ENCODE measurements around the gene NHS.

NHS gene

DNA sequence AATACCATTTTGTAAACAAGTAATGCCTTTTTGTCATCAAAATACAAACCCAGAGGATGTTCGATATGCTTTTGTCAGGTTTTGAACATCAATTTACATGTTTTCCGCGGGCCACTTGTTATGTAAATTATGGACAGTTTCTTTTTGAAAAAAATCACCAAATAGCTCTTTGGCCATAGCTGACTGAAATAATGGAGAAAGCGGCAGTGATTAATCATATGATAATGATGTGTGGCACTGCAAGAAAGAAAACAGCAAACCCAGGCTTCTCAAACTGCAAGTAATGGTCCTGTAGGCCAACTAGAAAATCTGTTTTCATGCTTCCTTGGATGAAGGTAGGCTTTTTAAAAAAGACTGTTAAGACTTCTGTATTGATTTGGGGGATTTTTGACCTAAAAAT, 346.7 kb downstream of the NHS start:
- H3K4me3 ChIP-seq (ENCODE audit: low read length): no peak overlapping the region

DNA sequence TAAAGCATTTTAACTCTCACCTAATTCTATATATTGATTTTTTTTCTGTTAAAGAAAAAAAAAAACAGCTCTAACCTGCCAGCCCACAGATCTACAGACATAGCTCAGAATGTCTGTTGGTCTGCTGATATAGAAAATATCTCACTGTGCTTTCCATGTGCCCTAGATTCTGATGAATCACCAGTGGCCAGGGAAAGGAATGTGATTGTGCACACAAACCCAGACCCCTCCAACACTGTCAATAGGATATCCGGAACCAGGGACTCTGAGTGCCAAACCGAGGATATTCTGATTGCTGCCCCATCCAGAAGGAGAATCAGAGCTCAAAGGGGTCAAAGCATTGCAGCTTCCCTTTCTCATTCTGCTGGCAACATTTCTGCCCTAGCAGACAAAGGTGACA, 350.2 kb downstream of the NHS start:
- Histone ChIP-seq H3K27me3 (ENCODE audit: control insufficient read depth, insufficient read depth, low read length) (no peaks in the 10 kb centered on the region), H3K4me2 (ENCODE audit: low read length) (no peak overlapping the region), H3K36me3 (ENCODE audit: insufficient read depth, low read length) (no peaks in the 10 kb centered on the region), H3K4me1 (ENCODE audit: control insufficient read depth, insufficient read depth, low read length) (no peaks in the 10 kb centered on the region), H3K9me3 (replicated peaks; ENCODE audit: low read length) (no peaks in the 10 kb centered on the region), H3K4me3 (ENCODE audit: low read length) (no peak overlapping the region), H3K9ac (ENCODE audit: low read depth, low read length) (no peak overlapping the region)

More for the DNA sequence above, 346.7 kb downstream of the NHS start:
- no peaks in the 10 kb centered on the region for H3K4me1 ChIP-seq (ENCODE audit: control insufficient read depth, insufficient read depth, low read length)
- no peaks in the 10 kb centered on the region for H3K9me3 ChIP-seq (replicated peaks; ENCODE audit: low read length)
- no peaks in the 10 kb centered on the region for H3K36me3 ChIP-seq (ENCODE audit: insufficient read depth, low read length)
- H3K9ac ChIP-seq (ENCODE audit: low read depth, low read length): no peak overlapping the region
- H3K27me3 ChIP-seq (ENCODE audit: control insufficient read depth, insufficient read depth, low read length): no peaks in the 10 kb centered on the region
- H3K4me2 ChIP-seq (ENCODE audit: low read length): no peak overlapping the region

DNA sequence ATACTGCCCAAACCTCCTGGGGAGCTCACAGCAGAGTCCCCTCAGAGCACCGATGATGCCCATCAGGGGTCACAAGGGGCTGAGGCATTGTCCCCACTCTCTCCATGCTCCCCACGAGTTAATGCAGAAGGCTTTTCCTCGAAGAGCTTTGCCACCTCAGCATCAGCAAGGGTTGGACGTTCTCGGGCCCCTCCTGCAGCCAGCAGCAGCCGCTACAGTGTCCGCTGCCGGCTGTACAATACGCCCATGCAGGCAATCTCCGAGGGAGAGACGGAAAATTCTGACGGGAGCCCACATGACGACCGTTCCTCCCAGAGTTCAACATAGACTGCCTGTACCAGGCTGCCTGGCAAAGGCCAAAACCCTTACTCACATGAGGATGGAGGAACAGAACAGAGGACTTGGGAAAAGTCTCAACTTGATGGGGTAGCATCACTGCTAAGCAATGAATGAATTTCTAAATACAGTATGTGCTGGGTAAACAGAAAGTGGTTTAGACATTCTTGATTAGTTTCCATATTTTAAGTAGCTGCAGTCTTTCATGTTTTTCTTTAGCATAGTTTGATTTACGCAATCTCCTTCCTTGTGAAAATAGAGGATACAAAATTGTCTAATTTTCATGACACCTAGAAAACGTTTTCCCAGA, 357.3 kb downstream of the NHS start:
- no peaks in the 10 kb centered on the region for H3K27me3 ChIP-seq (ENCODE audit: control insufficient read depth, insufficient read depth, low read length)
- no peak overlapping the region for H3K9ac ChIP-seq (ENCODE audit: low read depth, low read length)
- H3K9me3 ChIP-seq (replicated peaks; ENCODE audit: low read length): no peaks in the 10 kb centered on the region
- H3K36me3 ChIP-seq (ENCODE audit: insufficient read depth, low read length): no peaks in the 10 kb centered on the region
- no peak overlapping the region for H3K4me3 ChIP-seq (ENCODE audit: low read length)
- no peak overlapping the region for H3K4me2 ChIP-seq (ENCODE audit: low read length)
- no peaks in the 10 kb centered on the region for H3K4me1 ChIP-seq (ENCODE audit: control insufficient read depth, insufficient read depth, low read length)

DNA sequence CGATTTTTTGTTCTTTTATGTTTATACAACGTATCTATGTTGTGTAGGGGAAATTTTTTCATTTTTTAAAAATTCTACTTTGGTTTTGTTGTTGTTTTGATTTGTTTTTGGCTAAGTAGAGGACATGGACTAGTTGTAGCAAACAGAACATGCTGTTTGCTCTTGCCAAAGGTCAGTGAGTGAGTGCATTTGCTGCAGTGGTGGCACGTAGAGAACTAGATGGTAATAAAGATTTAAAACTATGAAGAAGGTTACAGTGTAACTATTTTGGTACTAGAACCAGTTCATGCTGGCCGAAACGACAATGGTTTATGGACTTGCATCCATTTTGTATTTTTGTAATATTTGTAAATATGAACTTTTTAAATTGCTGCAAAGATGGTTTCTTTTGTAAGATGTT, 360.4 kb downstream of the NHS start:
- Histone ChIP-seq H3K4me3 (ENCODE audit: low read length) (no peak overlapping the region), H3K36me3 (ENCODE audit: insufficient read depth, low read length) (no peaks in the 10 kb centered on the region), H3K9me3 (replicated peaks; ENCODE audit: low read length) (no peaks in the 10 kb centered on the region)

DNA sequence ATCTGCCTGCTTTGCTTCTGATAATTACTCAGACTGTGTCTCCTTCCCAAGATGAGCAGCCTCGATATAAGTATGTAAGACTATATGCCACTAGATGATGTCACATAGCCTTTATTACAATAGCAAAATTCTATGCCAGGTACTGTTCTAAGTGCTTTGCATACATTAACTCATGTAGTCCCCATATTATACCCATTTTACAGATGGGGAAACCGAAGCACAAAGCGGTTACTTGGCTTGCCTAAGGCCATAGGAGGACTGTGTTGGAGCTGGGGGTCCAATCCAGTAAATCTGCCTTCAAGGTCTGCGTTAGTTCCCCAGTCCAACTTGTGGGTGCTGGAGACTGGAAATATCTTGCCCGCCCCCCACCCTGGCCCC, 361.5 kb downstream of the NHS start:
- Histone ChIP-seq H3K9me3 (replicated peaks; ENCODE audit: low read length) (no peaks in the 10 kb centered on the region), H3K4me3 (ENCODE audit: low read length) (peak overlapping the region; percentile 73), H3K4me2 (ENCODE audit: low read length) (peak overlapping the region; percentile 79), H3K4me1 (ENCODE audit: control insufficient read depth, insufficient read depth, low read length) (peaks cover 2% of the 10 kb centered on the region), H3K36me3 (ENCODE audit: insufficient read depth, low read length) (no peaks in the 10 kb centered on the region), H3K27me3 (ENCODE audit: control insufficient read depth, insufficient read depth, low read length) (no peaks in the 10 kb centered on the region), H3K9ac (ENCODE audit: low read depth, low read length) (peak overlapping the region; percentile 77)

More for the DNA sequence above, 360.4 kb downstream of the NHS start:
- no peak overlapping the region for H3K9ac ChIP-seq (ENCODE audit: low read depth, low read length)
- no peaks in the 10 kb centered on the region for H3K27me3 ChIP-seq (ENCODE audit: control insufficient read depth, insufficient read depth, low read length)
- peaks cover 2% of the 10 kb centered on the region for H3K4me1 ChIP-seq (ENCODE audit: control insufficient read depth, insufficient read depth, low read length)
- H3K4me2 ChIP-seq (ENCODE audit: low read length): no peak overlapping the region

DNA sequence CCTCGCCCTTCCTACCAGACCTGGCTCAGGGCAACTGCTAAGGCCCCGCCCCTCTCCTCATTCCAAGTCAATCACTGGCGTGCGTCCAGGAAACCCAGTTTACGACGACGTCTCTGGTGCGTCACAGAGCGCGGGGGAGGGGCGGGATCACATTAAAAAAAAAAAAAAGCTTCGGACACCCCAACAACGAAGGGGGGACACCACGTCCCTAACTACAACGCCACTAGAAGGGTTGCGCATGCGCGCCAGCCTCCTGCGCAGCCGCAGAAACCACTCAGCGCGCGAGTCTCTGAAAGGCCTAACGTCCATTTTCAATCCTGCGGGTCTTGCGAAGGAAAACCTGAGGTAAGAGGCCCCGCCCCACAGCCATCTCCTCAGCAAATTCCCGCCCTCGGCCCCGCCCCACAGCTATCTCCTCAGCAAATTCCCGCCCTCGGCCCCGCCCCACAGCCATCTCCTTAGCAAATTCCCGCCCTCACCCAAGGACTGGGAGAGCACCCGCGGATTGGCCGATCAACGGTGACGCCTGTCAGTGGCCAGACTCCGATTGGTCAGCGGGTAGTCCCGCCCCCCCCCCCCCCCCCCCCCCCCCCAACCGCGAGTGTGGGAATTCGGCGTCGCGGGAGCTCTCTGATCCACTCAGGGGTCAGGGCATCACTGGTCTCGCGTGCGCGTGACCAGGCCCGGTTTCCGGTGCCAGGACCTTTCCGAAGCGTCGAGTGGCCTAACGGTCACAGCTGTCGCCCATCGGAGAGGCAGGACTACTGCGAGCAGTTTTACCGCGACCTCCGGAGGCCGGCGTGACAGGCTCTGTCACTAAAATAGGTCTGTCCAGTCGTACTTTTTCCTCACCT, 362.1 kb downstream of the NHS start, which contains the start of gene SCML1:
TSS of gene SCML1 (plus strand) at position 638 of the 854 bp plus-strand sequence. CDS start 6,694 bp downstream, outside the sequence.
- Histone ChIP-seq H3K9me3 (replicated peaks; ENCODE audit: low read length) (no peaks in the 10 kb centered on the region), H3K4me1 (ENCODE audit: control insufficient read depth, insufficient read depth, low read length) (peaks cover 2% of the 10 kb centered on the region), H3K27me3 (ENCODE audit: control insufficient read depth, insufficient read depth, low read length) (no peaks in the 10 kb centered on the region), H3K9ac (ENCODE audit: low read depth, low read length) (peak within 1 kb of the TSS; percentile 91), H3K4me2 (ENCODE audit: low read length) (peak within 1 kb of the TSS; percentile 94), H3K36me3 (ENCODE audit: insufficient read depth, low read length) (no peaks in the 10 kb centered on the region), H3K4me3 (ENCODE audit: low read length) (peak within 1 kb of the TSS; percentile 83)

DNA sequence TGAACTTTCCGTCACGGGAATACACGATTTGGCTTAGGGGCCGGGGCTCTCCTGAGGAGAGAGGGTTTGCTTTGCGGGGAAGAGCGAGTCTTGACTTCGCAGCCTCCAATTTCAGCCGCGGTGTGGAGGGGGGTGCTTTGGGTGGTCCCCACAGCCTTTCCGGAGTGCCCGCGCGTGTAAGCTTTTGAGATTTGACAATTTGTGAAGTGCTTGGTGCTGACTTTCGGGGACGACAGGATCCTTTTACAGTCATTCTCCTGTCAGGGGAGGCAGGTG, 362.6 kb downstream of the NHS start:
- Histone ChIP-seq H3K36me3 (ENCODE audit: insufficient read depth, low read length) (no peaks in the 10 kb centered on the region), H3K9me3 (replicated peaks; ENCODE audit: low read length) (no peaks in the 10 kb centered on the region), H3K4me2 (ENCODE audit: low read length) (peak overlapping the region; percentile 94), H3K4me3 (ENCODE audit: low read length) (peak overlapping the region; percentile 83), H3K27me3 (ENCODE audit: control insufficient read depth, insufficient read depth, low read length) (no peaks in the 10 kb centered on the region), H3K4me1 (ENCODE audit: control insufficient read depth, insufficient read depth, low read length) (peaks cover 2% of the 10 kb centered on the region), H3K9ac (ENCODE audit: low read depth, low read length) (peak overlapping the region; percentile 91)

DNA sequence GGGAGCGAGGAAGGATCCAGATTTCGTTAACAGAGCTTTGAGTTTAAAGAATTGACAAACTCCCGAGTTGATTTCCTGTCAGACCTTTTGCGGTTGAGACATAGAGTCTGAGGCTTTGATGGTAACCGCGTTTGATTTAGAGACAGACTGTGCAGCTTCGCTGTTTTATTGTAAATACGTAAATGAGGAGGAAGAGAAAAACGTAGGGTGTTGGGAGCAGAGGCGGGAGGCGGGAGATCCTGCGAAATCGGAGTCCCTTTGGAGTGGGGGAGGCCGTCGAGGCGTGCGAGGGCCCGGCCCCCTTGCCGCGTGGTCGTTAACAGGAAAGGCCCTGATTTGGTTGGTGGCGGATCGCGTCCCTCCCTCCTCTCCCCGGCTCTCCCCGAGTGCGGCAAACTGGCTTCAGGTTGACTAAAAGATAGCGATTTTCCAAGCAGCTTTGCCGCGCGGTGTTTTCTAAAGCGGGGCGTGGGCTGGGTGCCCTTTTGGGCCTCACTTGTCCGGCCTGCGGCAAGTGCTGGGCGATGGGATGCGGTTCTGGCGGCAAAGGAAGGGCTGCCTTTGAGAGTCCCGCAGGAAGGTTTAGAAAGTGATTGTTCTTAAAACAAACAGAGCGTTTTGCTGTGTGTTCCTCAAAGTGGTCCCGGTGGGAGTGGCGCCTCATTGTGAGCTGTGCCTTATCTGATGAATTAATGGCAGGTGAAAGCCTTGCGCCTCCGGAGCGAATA, 363.1 kb downstream of the NHS start:
- H3K9me3 ChIP-seq (replicated peaks; ENCODE audit: low read length): no peaks in the 10 kb centered on the region
- H3K4me1 ChIP-seq (ENCODE audit: control insufficient read depth, insufficient read depth, low read length): peaks cover 2% of the 10 kb centered on the region
- peak overlapping the region; percentile 94 for H3K4me2 ChIP-seq (ENCODE audit: low read length)
- H3K36me3 ChIP-seq (ENCODE audit: insufficient read depth, low read length): no peaks in the 10 kb centered on the region
- peak overlapping the region; percentile 91 for H3K9ac ChIP-seq (ENCODE audit: low read depth, low read length)
- H3K4me3 ChIP-seq (ENCODE audit: low read length): peak overlapping the region; percentile 83
- H3K27me3 ChIP-seq (ENCODE audit: control insufficient read depth, insufficient read depth, low read length): no peaks in the 10 kb centered on the region

DNA sequence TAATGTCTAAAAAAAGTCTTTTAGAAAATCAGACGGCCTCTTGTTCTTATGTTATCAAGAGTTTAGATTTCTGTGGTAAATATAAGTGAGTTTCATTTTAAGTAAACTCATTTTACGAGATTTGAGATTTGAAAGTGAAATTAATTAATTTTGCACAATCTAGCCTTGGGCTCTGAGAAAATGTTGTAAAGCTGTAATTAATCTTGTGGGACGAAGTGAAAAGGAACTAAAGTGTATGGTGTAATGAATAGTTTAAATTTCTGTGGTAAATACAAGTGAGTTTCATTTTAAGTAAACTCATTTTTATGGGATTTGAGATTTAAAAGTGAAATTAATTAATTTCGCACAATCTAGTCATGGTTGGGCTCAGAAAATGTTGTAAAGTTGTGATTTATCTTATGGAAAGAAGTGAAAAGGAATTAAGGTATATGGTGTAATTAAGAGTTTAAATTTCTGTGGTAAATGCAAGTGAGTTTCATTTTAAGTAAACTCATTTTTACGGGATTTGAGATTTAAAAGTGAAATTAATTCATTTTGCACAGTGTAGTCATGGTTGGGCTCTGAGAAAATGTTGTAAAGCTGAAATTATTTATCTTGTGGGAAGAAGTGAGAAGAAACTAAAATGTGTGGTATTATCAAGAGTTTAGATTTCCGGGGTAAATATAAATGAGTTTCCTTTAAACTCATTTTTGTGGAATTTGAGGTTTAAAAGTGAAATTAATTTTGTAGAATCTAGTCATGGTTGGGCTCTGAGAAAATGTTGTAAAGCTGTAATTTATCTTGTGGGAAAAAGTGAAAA, 363.9 kb downstream of the NHS start:
- Histone ChIP-seq H3K9ac (ENCODE audit: low read depth, low read length) (peak overlapping the region; percentile 91), H3K36me3 (ENCODE audit: insufficient read depth, low read length) (no peaks in the 10 kb centered on the region), H3K27me3 (ENCODE audit: control insufficient read depth, insufficient read depth, low read length) (no peaks in the 10 kb centered on the region), H3K4me1 (ENCODE audit: control insufficient read depth, insufficient read depth, low read length) (peaks cover 2% of the 10 kb centered on the region), H3K9me3 (replicated peaks; ENCODE audit: low read length) (no peaks in the 10 kb centered on the region), H3K4me3 (ENCODE audit: low read length) (peak overlapping the region; percentile 83), H3K4me2 (ENCODE audit: low read length) (peak overlapping the region; percentile 94)

DNA sequence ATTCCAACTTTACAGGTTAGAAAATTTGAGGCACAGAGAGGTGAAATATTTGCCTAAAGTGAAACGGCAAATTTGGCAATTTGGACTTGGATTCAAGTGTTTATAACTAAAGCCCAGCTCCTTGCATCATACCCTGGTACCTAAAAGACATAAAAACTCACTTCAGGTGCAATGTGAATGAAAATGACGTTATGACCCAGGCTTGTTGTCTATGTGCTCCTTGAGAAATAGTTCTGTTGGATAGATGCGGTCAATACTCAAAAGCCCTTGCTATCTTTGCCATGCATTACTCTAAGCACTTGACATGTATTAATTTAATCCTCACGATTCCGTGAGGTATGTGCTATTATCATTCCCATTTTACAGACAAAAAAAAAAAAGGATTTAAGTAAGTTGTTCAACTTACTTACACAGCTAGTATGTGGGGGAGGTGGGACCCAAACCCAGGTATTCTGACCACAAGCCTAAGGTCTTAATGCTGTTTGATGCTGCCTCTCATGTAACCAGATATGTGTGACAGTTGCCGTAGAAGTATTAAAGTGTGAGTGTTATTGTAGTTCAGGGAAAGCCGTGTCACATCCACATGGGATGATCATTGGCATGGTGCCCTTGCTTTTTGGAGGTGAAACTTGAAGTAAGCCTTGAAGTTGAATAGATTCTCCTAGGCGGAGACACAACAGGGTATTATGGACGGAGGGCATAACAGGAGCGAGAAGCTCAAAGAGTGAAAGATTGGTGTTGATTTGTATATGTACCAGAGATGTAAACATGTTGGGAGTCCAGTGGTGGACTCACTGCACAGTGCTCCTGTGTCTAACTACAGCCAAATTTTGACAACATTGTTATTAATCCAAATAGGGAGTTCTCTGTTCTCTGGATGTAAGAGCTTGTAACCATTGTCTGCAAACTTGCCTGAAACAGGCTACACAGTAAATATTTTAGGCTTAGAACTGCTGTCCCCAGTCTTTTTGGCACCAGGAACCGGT, 365.4 kb downstream of the NHS start:
- peak overlapping the region; percentile 94 for H3K4me2 ChIP-seq (ENCODE audit: low read length)
- H3K9me3 ChIP-seq (replicated peaks; ENCODE audit: low read length): no peaks in the 10 kb centered on the region
- no peak overlapping the region for H3K4me3 ChIP-seq (ENCODE audit: low read length)
- no peaks in the 10 kb centered on the region for H3K27me3 ChIP-seq (ENCODE audit: control insufficient read depth, insufficient read depth, low read length)
- peaks cover 2% of the 10 kb centered on the region for H3K4me1 ChIP-seq (ENCODE audit: control insufficient read depth, insufficient read depth, low read length)
- no peaks in the 10 kb centered on the region for H3K36me3 ChIP-seq (ENCODE audit: insufficient read depth, low read length)
- no peak overlapping the region for H3K9ac ChIP-seq (ENCODE audit: low read depth, low read length)

All from skeletal muscle satellite cell (primary cell).